Nephron (organoid): ENCODE data around the gene ATP11A.
A peak's percentile ranks its signal among the peaks of the same experiment; 100 is the strongest.

ENCODE experiments used
- H3K27ac Mint-ChIP-seq, 3 experiments: 2 replicates each; pipeline ENCODE4 v1.8.0; 2020; ENCODE audit warnings: mixed read lengths in 3 of 3, mild to moderate bottlenecking in 2 of 3, moderate library complexity in 1 of 3
- H3K27me3 Mint-ChIP-seq: 2 replicates; pipeline ENCODE4 v1.8.0; 2021; ENCODE audit warnings: low read depth, mild to moderate bottlenecking, moderate library complexity, mixed read lengths
- H3K36me3 Mint-ChIP-seq: 2 replicates; pipeline ENCODE4 v1.8.0; 2020; ENCODE audit warnings: low read depth, mixed read lengths
- H3K4me1 Mint-ChIP-seq: 2 replicates; pipeline ENCODE4 v1.8.0; 2020; ENCODE audit warnings: mixed read lengths
- H3K4me3 Mint-ChIP-seq, 3 experiments: 2 replicates each; pipeline ENCODE4 v1.8.0; 2020; ENCODE audit warnings: mild to moderate bottlenecking in 3 of 3, mixed read lengths in 3 of 3, moderate library complexity in 2 of 3
- H3K9me3 Mint-ChIP-seq: 2 replicates; pipeline ENCODE4 v1.8.0; 2020; ENCODE audit warnings: mixed read lengths
- TF ChIP-seq, protein P1 (sequence below), 3 experiments: fragments of 200-600 bp; sonication (generic); IDR thresholded peaks; one replicate each; pipeline ENCODE4 v1.5.0; 2021; ENCODE audit warnings: antibody characterized with exemption in 3 of 3; ENCODE audit not compliant: unreplicated experiment in 3 of 3

ATP11A gene

DNA sequence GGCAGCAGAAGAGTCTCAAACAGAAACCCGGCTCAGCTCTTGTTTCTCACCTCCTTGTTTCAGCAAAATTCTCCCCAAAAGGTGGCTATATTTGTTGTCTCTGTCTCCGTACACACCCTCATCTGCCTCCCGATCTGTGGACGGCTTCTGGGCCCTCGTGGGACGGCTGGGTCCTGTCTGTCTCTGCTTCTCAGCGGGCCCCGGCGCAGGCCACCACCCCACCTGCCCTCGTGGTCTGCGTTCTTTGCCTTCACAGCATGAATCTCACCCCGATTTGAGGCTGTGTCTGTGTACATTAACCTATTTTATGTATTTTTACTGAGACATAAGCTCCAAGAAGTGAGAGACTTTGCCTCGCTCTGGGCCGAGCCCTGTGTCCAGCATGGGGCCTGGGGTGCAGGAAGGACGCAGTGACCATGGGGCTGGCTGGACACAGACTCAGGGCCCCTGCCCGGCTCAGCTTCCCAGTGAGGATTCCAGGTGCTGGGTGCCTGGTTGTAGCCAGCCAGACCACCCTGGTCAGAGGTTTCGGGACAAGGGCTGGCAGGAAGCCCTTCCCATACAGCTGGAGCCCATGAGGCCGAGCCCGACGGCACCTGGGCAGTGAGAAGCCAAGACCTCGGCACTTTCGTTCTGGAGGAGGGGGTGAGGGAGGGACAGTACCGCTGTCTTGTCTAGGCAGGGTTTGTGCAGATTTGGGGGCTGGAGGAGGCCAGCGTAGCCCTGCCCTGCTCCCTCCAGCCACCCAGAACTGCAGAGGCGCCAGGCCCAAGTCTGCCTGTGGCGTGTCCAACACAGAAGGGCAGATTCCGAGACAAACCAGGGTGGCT lies 200.7 kb downstream of the ATP11A start:
- Mint-ChIP-seq H3K27ac (peak overlapping the region in 1 of 3 experiments; percentile 18), H3K4me3 (peak overlapping the region in 1 of 3 experiments; percentile 54), H3K4me1 (peaks cover 25% of the 10 kb centered on the region), H3K9me3 (no peaks in the 10 kb centered on the region), H3K36me3 (no peaks in the 10 kb centered on the region), H3K27me3 (peaks cover 48% of the 10 kb centered on the region)
- TF ChIP-seq, protein P1, sequence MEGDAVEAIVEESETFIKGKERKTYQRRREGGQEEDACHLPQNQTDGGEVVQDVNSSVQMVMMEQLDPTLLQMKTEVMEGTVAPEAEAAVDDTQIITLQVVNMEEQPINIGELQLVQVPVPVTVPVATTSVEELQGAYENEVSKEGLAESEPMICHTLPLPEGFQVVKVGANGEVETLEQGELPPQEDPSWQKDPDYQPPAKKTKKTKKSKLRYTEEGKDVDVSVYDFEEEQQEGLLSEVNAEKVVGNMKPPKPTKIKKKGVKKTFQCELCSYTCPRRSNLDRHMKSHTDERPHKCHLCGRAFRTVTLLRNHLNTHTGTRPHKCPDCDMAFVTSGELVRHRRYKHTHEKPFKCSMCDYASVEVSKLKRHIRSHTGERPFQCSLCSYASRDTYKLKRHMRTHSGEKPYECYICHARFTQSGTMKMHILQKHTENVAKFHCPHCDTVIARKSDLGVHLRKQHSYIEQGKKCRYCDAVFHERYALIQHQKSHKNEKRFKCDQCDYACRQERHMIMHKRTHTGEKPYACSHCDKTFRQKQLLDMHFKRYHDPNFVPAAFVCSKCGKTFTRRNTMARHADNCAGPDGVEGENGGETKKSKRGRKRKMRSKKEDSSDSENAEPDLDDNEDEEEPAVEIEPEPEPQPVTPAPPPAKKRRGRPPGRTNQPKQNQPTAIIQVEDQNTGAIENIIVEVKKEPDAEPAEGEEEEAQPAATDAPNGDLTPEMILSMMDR (IDR thresholded peaks at IDR 0.05; ENCODE audit: unreplicated experiment in 3 of 3) = no peak

DNA sequence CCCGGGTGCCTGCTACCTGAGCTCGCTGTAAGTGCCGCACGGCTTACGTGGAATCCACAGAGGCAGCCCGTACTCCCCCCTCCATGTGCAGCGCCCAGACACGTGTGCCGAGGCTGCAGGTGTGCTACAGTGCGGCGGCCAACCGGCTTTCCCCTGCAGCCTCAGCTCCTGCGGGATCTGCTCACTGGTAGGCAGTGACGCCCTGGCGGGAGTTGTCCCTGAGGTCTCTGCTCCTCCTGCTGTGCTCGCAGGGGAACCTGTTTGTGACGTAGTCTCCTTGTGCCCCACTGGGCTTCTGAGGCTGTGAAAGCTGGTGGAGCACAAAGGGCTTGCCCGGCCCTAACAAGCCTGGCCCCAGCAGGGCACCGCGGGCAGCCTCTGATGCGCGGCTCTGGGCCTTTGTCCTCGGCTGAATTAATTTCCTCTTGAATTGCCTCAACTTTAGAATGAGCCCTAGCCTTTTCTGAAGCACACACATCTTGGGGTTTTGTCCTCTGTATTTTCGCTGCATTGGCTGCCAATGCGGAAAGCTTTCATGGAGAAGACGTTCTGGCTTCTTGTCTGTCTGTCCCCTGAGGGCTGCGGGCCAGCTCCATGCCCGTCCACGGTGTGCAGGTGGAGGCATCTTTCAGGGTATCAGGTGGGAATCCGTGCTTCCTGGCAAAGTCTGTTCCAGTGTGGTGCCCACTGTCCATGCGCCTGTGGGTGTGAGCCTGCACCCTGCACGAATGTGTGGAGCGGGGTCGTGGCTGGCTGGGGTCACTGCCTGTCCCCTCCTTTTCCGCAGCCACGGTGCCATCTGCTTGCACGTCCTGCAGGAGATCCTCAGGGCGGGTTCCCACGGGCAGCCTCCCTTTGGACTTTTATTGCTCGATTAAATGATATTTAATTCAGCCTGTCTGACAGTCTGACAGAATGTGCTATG lies 201.9 kb downstream of the ATP11A start:
- peaks cover 20% of the 10 kb centered on the region for H3K4me1 Mint-ChIP-seq
- TF ChIP-seq, protein P1 (IDR thresholded peaks at IDR 0.05; ENCODE audit: unreplicated experiment in 3 of 3) = no peak
- peak overlapping the region; percentile 85 to 98 (median 87) for H3K27ac Mint-ChIP-seq
- H3K27me3 Mint-ChIP-seq = peaks cover 58% of the 10 kb centered on the region
- no peaks in the 10 kb centered on the region for H3K9me3 Mint-ChIP-seq
- H3K4me3 Mint-ChIP-seq = peak overlapping the region; percentile 6 to 45 (median 31)
- no peaks in the 10 kb centered on the region for H3K36me3 Mint-ChIP-seq

GRCh38 chr13:112892426-112893206 lies 202.8 kb downstream of the ATP11A start:
- no peaks in the 10 kb centered on the region for H3K36me3 Mint-ChIP-seq
- no peaks in the 10 kb centered on the region for H3K9me3 Mint-ChIP-seq
- peaks cover 20% of the 10 kb centered on the region for H3K4me1 Mint-ChIP-seq
- TF ChIP-seq, protein P1 (IDR thresholded peaks at IDR 0.05; ENCODE audit: unreplicated experiment in 3 of 3) = no peak
- peak overlapping the region; percentile 59 to 66 (median 63) for H3K4me3 Mint-ChIP-seq
- H3K27ac Mint-ChIP-seq = peak overlapping the region; percentile 85 to 98 (median 87)
- peaks cover 65% of the 10 kb centered on the region for H3K27me3 Mint-ChIP-seq

GRCh38 chr13:112893207-112893569 lies 203.3 kb downstream of the ATP11A start:
- H3K27me3 Mint-ChIP-seq = peaks cover 65% of the 10 kb centered on the region

More at GRCh38 chr13:112893207-112893569, 203.3 kb downstream of the ATP11A start:
- TF ChIP-seq, protein P1 (IDR thresholded peaks at IDR 0.05; ENCODE audit: unreplicated experiment in 3 of 3) = no peak
- Mint-ChIP-seq H3K9me3 (no peaks in the 10 kb centered on the region), H3K4me1 (peaks cover 20% of the 10 kb centered on the region), H3K27ac (peak overlapping the region; percentile 85 to 98 (median 87)), H3K36me3 (no peaks in the 10 kb centered on the region), H3K4me3 (peak overlapping the region; percentile 59 to 66 (median 63))
